H1 (cell line): ENCODE results near the gene SPINK5. TPM values are rescaled to one million over a fixed set of nuclear protein-coding genes. Genes with fewer than 3 reads are reported as not detected.

Source experiments
- CHD7 ChIP-seq: fragments of 300-600 bp; sonication (generic); IDR thresholded peaks from 2 replicates; pipeline ENCODE4 v1.7.1; 2012; ENCODE audit warnings: low read length, moderate library complexity, mild to moderate bottlenecking, inconsistent platforms; ENCODE audit not compliant: insufficient replicate concordance
- EZH2 ChIP-seq: fragments of 200-600 bp; sonication (generic); IDR thresholded peaks from 2 replicates; pipeline ENCODE4 v1.7.1; 2012; ENCODE audit warnings: low read depth, mild to moderate bottlenecking, moderate library complexity, low read length, inconsistent platforms; ENCODE audit not compliant: severe bottlenecking
- FOSL1 ChIP-seq: IDR thresholded peaks from 2 replicates; pipeline ENCODE4 v1.6.1; 2011; ENCODE audit warnings: mild to moderate bottlenecking, low read depth, low read length, moderate library complexity; ENCODE audit not compliant: insufficient read depth
- HDAC2 ChIP-seq, 2 experiments: fragments of 300-600 bp in 1 of 2; sonication (generic) in 1 of 2; IDR thresholded peaks; 2 replicates each; pipeline ENCODE4 v1.6.1; 2011 to 2012; ENCODE audit warnings: low read depth in 2 of 2, low read length in 2 of 2, mild to moderate bottlenecking in 2 of 2, moderate library complexity in 2 of 2, borderline replicate concordance in 1 of 2, inconsistent platforms in 1 of 2
- TAF7 ChIP-seq: optimal IDR thresholded peaks from 2 replicates; pipeline ENCODE3; 2011; ENCODE audit warnings: low read depth, mild to moderate bottlenecking, inconsistent platforms, low read length, moderate library complexity, borderline replicate concordance
- polyA plus RNA-seq, 7 experiments: library from polyadenylated mRNA; depleted of rRNA in 3 of 7; stranded (reverse) in 5 of 7; unstranded in 2 of 7; fragments of >200 nt in 5 of 7; fragments of 200-250 nt in 2 of 7; gene quantifications; 1 replicate in 5 of 7; 2 replicates in 1 of 7; 4 replicates in 1 of 7; pipeline versions ENCODE4 v1.2.1 to v1.2.3, GENCODE V29; 2011 to 2013; ENCODE audit warnings: missing spikeins in 2 of 7, mixed read lengths in 2 of 7
- total RNA-seq: library from RNA; stranded (reverse); fragmentation: NEBNext Ultra II Directional; extraction: Animal tissue kit (Norgen Biotek cat#: 25700); gene quantifications from 2 replicates; pipeline ENCODE4 v1.2.1, GENCODE V29; 2021

Gene SPINK5
- total and polyA plus RNA-seq, 2 of the 8 experiments (the other 6 are each of a cell fraction or from before 2014, with no cell fraction given) = 1.4 to 2.2 TPM

- TF ChIP-seq CHD7 (no peak), FOSL1 (no peak), HDAC2 (IDR thresholded peaks at IDR 0.05; ENCODE audit: borderline replicate concordance in 1 of 2, low read depth in 2 of 2, low read length in 2 of 2) (no peak), EZH2 (no peak), TAF7 (no peak)
Observed at GRCh38 chr5:148043705-148044104, 20.1 kb upstream of the SPINK5 start (continued).
